PC-9 (cell line): ENCODE data around the gene CAMK2B. TPM values are rescaled to one million over a fixed set of nuclear protein-coding genes. Genes with fewer than 3 reads are reported as not detected.
A peak's percentile ranks its signal among the peaks of the same experiment; 100 is the strongest.

ENCODE experiments used
- BruUV-seq: library from RNA; stranded (reverse); fragments of 400-500 nt; replicated peaks from 2 replicates; lab custom pipeline; 2021; lab: Mats Ljungman, UMichigan
- CTCF ChIA-PET: fragments of 300-600 bp; sonication (Branson Sonifier 250); formaldehyde crosslinking; loops from one replicate; lab custom pipeline; 2022; ENCODE audit warnings: antibody characterized with exemption; lab: Charles Lee
- POLR2A ChIA-PET: fragments of 300-600 bp; sonication (Branson Sonifier 250); formaldehyde crosslinking; loops from one replicate; lab custom pipeline; 2022; ENCODE audit warnings: antibody characterized with exemption; ENCODE audit not compliant: unreplicated experiment; lab: Charles Lee
- DNase-seq, 2 experiments: peaks; one replicate each; pipeline versions ENCODE4 v3.0.0 to v3.0.0-alpha.2; 2015 to 2022; ENCODE audit warnings: mixed read lengths in 1 of 2
- H2AFZ ChIP-seq: fragments of 200-600 bp; sonication (generic); 2 replicates; pipeline ENCODE4 v1.8.1; 2017; ENCODE audit warnings: antibody characterized with exemption
- H3F3A ChIP-seq: fragments of 200-600 bp; sonication (generic); 2 replicates; pipeline ENCODE4 v1.8.1; 2017; ENCODE audit warnings: antibody characterized with exemption, mild to moderate bottlenecking, low read depth; ENCODE audit not compliant: insufficient read depth
- H3K27ac ChIP-seq: fragments of 200-600 bp; sonication (generic); 2 replicates; pipeline ENCODE4 v1.6.1; 2016; ENCODE audit warnings: mixed run types
- H3K27me3 ChIP-seq: fragments of 200-600 bp; sonication (generic); 2 replicates; pipeline ENCODE4 v1.6.1; 2016; ENCODE audit warnings: low read depth, mixed run types; ENCODE audit not compliant: insufficient read depth
- H3K36me3 ChIP-seq: fragments of 200-600 bp; sonication (generic); 2 replicates; pipeline ENCODE4 v1.6.1; 2016; ENCODE audit warnings: low read depth, mixed run types
- H3K4me1 ChIP-seq: fragments of 200-600 bp; sonication (generic); replicated peaks from 2 replicates; pipeline ENCODE4 v1.6.1; 2016; ENCODE audit warnings: mixed run types; ENCODE audit not compliant: insufficient read depth
- H3K4me2 ChIP-seq: fragments of 200-600 bp; sonication (generic); 2 replicates; pipeline ENCODE4 v1.6.1; 2017; ENCODE audit warnings: mixed run types
- H3K4me3 ChIP-seq: fragments of 200-600 bp; sonication (generic); 2 replicates; pipeline ENCODE4 v1.6.1; 2016; ENCODE audit warnings: mixed run types
- H3K79me2 ChIP-seq: fragments of 200-600 bp; sonication (generic); 2 replicates; pipeline ENCODE4 v1.6.1; 2017; ENCODE audit warnings: low read depth, mixed run types
- H3K9me2 ChIP-seq: fragments of 200-600 bp; sonication (generic); 2 replicates; pipeline ENCODE4 v1.8.1; 2017; ENCODE audit warnings: mild to moderate bottlenecking; ENCODE audit not compliant: insufficient read depth
- H3K9me3 ChIP-seq: fragments of 200-600 bp; sonication (generic); 2 replicates; pipeline ENCODE4 v1.8.1; 2016; ENCODE audit warnings: low read depth; ENCODE audit not compliant: insufficient read depth
- H4K20me1 ChIP-seq: fragments of 200-600 bp; sonication (generic); 2 replicates; pipeline ENCODE4 v1.8.1; 2017; ENCODE audit not compliant: insufficient read depth
- EZH2 ChIP-seq: fragments of 200-600 bp; sonication (generic); IDR thresholded peaks from 2 replicates; pipeline ENCODE4 v1.8.0; 2017; ENCODE audit warnings: antibody characterized with exemption, low read depth
- intact Hi-C: fragments of 100-400 bp; cut with micrococcal nuclease; formaldehyde crosslinking; loops from one replicate; pipeline ENCODE4 v1.10.0; 2022; ENCODE audit not compliant: unreplicated experiment
- total RNA-seq: library from RNA; stranded (reverse); gene quantifications from 2 replicates; pipeline ENCODE4 v1.2.3, GENCODE V29; 2021
- TF ChIP-seq, protein P1 (sequence below): fragments of 200-600 bp; sonication (generic); conservative IDR thresholded peaks from 2 replicates; pipeline ENCODE4 v1.6.1; 2017; ENCODE audit warnings: mixed run types, antibody characterized with exemption, mild to moderate bottlenecking, moderate library complexity

Gene CAMK2B
- total RNA-seq, 1 experiment from 2014 or later = 0.15 TPM

GRCh38 chr7:44266526-44266925 is 58.9 kb downstream of the CAMK2B start:
- no peaks in the 10 kb centered on the region for H3K9me3 ChIP-seq
- H2AFZ ChIP-seq = no peak overlapping the region
- H4K20me1 ChIP-seq = no peaks in the 10 kb centered on the region
- no peak overlapping the region for H3K4me3 ChIP-seq
- no peak overlapping the region for H3K4me2 ChIP-seq
- H3F3A ChIP-seq = peaks cover 18% of the 10 kb centered on the region; the same call in 1 of the 2 replicates
- H3K36me3 ChIP-seq = no peaks in the 10 kb centered on the region
- POLR2A ChIA-PET = no interaction called here
- 0 out of 2 replicates have a peak, but pooled peaks cover 6% of the 10 kb centered on the region for H3K27me3 ChIP-seq
- no peaks in the 10 kb centered on the region for H3K79me2 ChIP-seq
- H3K27ac ChIP-seq = no peak overlapping the region
- CTCF ChIA-PET = no interaction called here
- no peaks in the 10 kb centered on the region for H3K9me2 ChIP-seq
- peaks cover 20% of the 10 kb centered on the region for H3K4me1 ChIP-seq
- TF ChIP-seq, protein P1, sequence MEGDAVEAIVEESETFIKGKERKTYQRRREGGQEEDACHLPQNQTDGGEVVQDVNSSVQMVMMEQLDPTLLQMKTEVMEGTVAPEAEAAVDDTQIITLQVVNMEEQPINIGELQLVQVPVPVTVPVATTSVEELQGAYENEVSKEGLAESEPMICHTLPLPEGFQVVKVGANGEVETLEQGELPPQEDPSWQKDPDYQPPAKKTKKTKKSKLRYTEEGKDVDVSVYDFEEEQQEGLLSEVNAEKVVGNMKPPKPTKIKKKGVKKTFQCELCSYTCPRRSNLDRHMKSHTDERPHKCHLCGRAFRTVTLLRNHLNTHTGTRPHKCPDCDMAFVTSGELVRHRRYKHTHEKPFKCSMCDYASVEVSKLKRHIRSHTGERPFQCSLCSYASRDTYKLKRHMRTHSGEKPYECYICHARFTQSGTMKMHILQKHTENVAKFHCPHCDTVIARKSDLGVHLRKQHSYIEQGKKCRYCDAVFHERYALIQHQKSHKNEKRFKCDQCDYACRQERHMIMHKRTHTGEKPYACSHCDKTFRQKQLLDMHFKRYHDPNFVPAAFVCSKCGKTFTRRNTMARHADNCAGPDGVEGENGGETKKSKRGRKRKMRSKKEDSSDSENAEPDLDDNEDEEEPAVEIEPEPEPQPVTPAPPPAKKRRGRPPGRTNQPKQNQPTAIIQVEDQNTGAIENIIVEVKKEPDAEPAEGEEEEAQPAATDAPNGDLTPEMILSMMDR = no peak
- no TSS peak for BruUV-seq
- no peak for DNase-seq
- intact Hi-C loops = no loop called here

GRCh38 chr7:44265728-44266127 is 59.7 kb downstream of the CAMK2B start:
- CTCF ChIA-PET = no interaction called here
- TF ChIP-seq, protein P1 = no peak
- TF ChIP-seq EZH2 = no peak
- Histone ChIP-seq H3K36me3 (no peaks in the 10 kb centered on the region), H3K4me3 (no peak overlapping the region), H3K9me2 (no peaks in the 10 kb centered on the region), H3K27ac (no peak overlapping the region), H4K20me1 (no peaks in the 10 kb centered on the region), H3K4me2 (no peak overlapping the region), H3K79me2 (no peaks in the 10 kb centered on the region), H3F3A (peaks cover 18% of the 10 kb centered on the region; the same call in 1 of the 2 replicates), H3K27me3 (0 out of 2 replicates have a peak, but pooled peaks cover 6% of the 10 kb centered on the region), H3K4me1 (peaks cover 20% of the 10 kb centered on the region), H3K9me3 (no peaks in the 10 kb centered on the region), H2AFZ (no peak overlapping the region)
- POLR2A ChIA-PET = no interaction called here
- BruUV-seq = no TSS peak
- intact Hi-C loops = no loop called here
- DNase-seq = no peak

DNA sequence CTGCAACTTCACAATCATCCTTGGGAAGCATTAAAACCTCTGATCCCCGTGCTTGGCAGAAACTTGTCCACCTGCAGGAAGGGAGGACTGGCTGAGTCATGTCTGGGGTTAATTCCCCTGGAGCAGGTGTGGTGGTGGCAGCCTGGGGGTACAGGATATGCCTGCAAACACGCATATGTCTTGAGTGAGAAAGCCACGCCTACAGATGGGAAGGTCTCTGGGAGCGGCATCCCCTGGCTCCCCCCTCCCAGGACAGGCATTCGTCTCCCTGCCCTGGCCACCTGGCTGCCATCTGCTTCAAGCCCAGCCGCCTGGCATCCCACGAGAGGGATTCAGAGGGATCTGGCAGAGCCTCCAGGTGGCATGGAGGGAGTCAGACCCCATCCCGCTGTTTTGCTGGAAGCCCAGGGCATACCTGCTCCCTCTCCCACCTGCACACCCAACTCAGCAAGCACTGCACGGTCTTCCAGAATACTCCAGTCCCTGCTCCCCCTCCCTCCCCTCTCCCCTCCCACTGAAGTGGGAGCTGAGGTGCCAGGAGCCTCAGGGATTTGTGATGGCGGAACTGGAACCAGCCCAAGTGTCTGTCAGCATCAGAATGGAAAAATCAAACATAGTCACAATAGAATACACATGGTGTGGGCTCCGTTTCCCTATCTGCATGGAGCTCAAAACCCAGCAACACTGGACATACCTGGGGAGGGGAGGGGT is 61.0 kb downstream of the CAMK2B start:
- H2AFZ ChIP-seq = peak overlapping the region; percentile 18; the same call in 1 of the 2 replicates
- H4K20me1 ChIP-seq = no peaks in the 10 kb centered on the region
- no peaks in the 10 kb centered on the region for H3K36me3 ChIP-seq
- H3K27ac ChIP-seq = peak overlapping the region; percentile 62
- 0 out of 2 replicates have a peak, but pooled peaks cover 6% of the 10 kb centered on the region for H3K27me3 ChIP-seq
- H3K4me2 ChIP-seq = peak overlapping the region; percentile 62
- CTCF ChIA-PET = no interaction called here
- no peaks in the 10 kb centered on the region for H3K9me3 ChIP-seq
- H3F3A ChIP-seq = peaks cover 22% of the 10 kb centered on the region; the same call in 1 of the 2 replicates
- intact Hi-C loops = no loop called here
- POLR2A ChIA-PET = no interaction called here
- peak; percentile 95 to 98 for DNase-seq
- H3K4me3 ChIP-seq = no peak overlapping the region
- peaks cover 25% of the 10 kb centered on the region for H3K4me1 ChIP-seq
- TF ChIP-seq, protein P1 = no peak
- no peak for TF ChIP-seq EZH2
- no TSS peak for BruUV-seq
- no peaks in the 10 kb centered on the region for H3K79me2 ChIP-seq
- H3K9me2 ChIP-seq = no peaks in the 10 kb centered on the region
